Suprapubic skin (tissue), 4 donors: ENCODE data around the gene COLEC11.

Experiments
- EP300 ChIP-seq: sonication (generic); formaldehyde crosslinking; IDR thresholded peaks from one replicate; pipeline ENCODE4 v1.6.1; 2017; ENCODE audit warnings: antibody characterized with exemption
- POLR2A ChIP-seq, 2 donors: fragments of 450-650 bp; IDR thresholded peaks; one replicate each; pipeline ENCODE4 v1.6.1; 2017; ENCODE audit warnings: antibody characterized with exemption in 2 of 2, mild to moderate bottlenecking in 2 of 2, moderate library complexity in 2 of 2
- POLR2AphosphoS5 ChIP-seq, 3 donors: sonication (generic); formaldehyde crosslinking; IDR thresholded peaks; one replicate each; pipeline ENCODE4 v1.6.1; 2017; ENCODE audit warnings: antibody characterized with exemption in 3 of 3
- TF ChIP-seq, protein P1 (sequence below), 2 donors: fragments of 200-600 bp in 1 of 2; fragments of 450-650 bp in 1 of 2; sonication (generic) in 1 of 2; IDR thresholded peaks; one replicate each; pipeline ENCODE4 v1.5.1; 2016 to 2019; ENCODE audit warnings: antibody characterized with exemption in 2 of 2, mild to moderate bottlenecking in 1 of 2, moderate library complexity in 1 of 2

GRCh38 chr2:3597567-3597966, 2.7 kb downstream of the COLEC11 start:
- TF ChIP-seq POLR2A (IDR thresholded peaks at IDR 0.05) (no peak), POLR2AphosphoS5 (IDR thresholded peaks at IDR 0.05) (no peak), EP300 (no peak)
- TF ChIP-seq, protein P1, sequence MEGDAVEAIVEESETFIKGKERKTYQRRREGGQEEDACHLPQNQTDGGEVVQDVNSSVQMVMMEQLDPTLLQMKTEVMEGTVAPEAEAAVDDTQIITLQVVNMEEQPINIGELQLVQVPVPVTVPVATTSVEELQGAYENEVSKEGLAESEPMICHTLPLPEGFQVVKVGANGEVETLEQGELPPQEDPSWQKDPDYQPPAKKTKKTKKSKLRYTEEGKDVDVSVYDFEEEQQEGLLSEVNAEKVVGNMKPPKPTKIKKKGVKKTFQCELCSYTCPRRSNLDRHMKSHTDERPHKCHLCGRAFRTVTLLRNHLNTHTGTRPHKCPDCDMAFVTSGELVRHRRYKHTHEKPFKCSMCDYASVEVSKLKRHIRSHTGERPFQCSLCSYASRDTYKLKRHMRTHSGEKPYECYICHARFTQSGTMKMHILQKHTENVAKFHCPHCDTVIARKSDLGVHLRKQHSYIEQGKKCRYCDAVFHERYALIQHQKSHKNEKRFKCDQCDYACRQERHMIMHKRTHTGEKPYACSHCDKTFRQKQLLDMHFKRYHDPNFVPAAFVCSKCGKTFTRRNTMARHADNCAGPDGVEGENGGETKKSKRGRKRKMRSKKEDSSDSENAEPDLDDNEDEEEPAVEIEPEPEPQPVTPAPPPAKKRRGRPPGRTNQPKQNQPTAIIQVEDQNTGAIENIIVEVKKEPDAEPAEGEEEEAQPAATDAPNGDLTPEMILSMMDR (IDR thresholded peaks at IDR 0.05) = no peak
